GM06990 (cell line): ENCODE measurements around the gene HORMAD2.
A peak's percentile ranks its signal among the peaks of the same experiment; 100 is the strongest.

ENCODE experiments used
- DNase-seq: peaks from one replicate; pipeline ENCODE4 v3.0.0-alpha.2; 2011; ENCODE audit not compliant: insufficient read length; ENCODE audit errors: extremely low read depth
- H3K27me3 ChIP-seq: replicated peaks from 2 replicates; pipeline ENCODE4 v1.6.0; 2011; ENCODE audit warnings: low read length; ENCODE audit not compliant: control insufficient read depth, insufficient read depth
- H3K36me3 ChIP-seq: 2 replicates; pipeline ENCODE4 v1.5.1; 2011; ENCODE audit warnings: low read length; ENCODE audit not compliant: control insufficient read depth, insufficient read depth
- H3K4me3 ChIP-seq: replicated peaks from 2 replicates; pipeline ENCODE4 v1.5.1; 2011; ENCODE audit warnings: low read depth, mild to moderate bottlenecking, control low read depth, low read length
- CTCF ChIP-seq: IDR thresholded peaks from 2 replicates; pipeline ENCODE4 v1.5.1; 2011; ENCODE audit warnings: low read length, control low read depth, mild to moderate bottlenecking, inconsistent platforms; ENCODE audit not compliant: insufficient read depth, poor library complexity, severe bottlenecking

Gene HORMAD2, protein sequence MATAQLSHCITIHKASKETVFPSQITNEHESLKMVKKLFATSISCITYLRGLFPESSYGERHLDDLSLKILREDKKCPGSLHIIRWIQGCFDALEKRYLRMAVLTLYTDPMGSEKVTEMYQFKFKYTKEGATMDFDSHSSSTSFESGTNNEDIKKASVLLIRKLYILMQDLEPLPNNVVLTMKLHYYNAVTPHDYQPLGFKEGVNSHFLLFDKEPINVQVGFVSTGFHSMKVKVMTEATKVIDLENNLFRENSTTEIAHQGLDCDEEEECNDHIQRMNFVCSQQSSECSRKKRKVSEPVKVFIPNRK

GRCh38 chr22:30079952-30080533 is at the start of gene HORMAD2:
Gene HORMAD2 (plus strand): TSS chr22:30080464. CDS start chr22:30093953, 13,489 bp downstream.
- no peak within 1 kb of the TSS for H3K4me3 ChIP-seq
- peak; percentile 79 for DNase-seq
- H3K36me3 ChIP-seq: no peaks in the 10 kb centered on the region
- TF ChIP-seq CTCF: no peak
- H3K27me3 ChIP-seq: no peaks in the 10 kb centered on the region

GRCh38 chr22:30031328-30031727 is 48.9 kb upstream of the HORMAD2 start:
- H3K27me3 ChIP-seq: no peaks in the 10 kb centered on the region
- TF ChIP-seq CTCF: no peak
- H3K4me3 ChIP-seq: no peak overlapping the region
- peaks cover 2% of the 10 kb centered on the region for H3K36me3 ChIP-seq
- no peak for DNase-seq

DNA sequence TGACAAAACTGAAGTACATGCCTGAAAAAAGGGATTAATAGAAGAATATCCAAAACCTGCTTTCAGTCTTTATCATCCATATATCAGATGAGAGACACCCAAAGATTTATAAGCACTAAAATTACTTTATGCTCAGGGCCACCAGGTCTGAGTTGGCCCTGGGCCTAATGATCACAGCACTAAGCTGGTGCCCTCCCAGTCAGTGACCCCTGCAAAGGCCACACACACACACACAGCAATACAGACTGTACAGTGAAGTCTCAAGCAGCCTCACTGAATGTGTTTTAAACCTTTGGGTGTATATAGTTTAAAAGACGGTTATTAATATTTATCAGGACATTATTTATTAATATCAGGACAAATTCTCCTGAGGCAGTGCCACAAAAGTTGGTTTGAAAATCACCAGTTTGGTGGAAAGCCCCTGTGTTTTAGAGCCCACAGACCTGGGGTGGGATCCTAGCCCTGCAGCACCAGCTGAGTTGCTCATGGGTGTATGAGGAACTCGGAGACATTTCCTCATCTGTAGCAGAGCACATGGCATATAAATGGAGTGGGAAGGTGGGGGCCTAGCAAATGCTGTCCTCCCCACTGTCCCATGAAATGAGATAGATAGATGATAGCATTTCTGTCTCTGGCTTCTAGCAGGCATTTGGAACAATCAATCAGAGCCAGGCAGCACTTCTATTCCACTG is 48.4 kb upstream of the HORMAD2 start:
- no peak overlapping the region for H3K4me3 ChIP-seq
- DNase-seq: no peak
- no peaks in the 10 kb centered on the region; the same call in none of the 2 replicates for H3K36me3 ChIP-seq
- no peak for TF ChIP-seq CTCF
- H3K27me3 ChIP-seq: no peaks in the 10 kb centered on the region

GRCh38 chr22:30033137-30033536 is 47.1 kb upstream of the HORMAD2 start:
- TF ChIP-seq CTCF: no peak
- Histone ChIP-seq H3K36me3 (no peaks in the 10 kb centered on the region; the same call in 1 of the 2 replicates), H3K27me3 (no peaks in the 10 kb centered on the region), H3K4me3 (no peak overlapping the region)
- DNase-seq: no peak

GRCh38 chr22:30033901-30034300 is 46.4 kb upstream of the HORMAD2 start:
- no peak for DNase-seq
- H3K27me3 ChIP-seq: no peaks in the 10 kb centered on the region
- no peaks in the 10 kb centered on the region for H3K36me3 ChIP-seq
- no peak overlapping the region for H3K4me3 ChIP-seq
- no peak for TF ChIP-seq CTCF
